Medulla oblongata (tissue), 1 donor: ENCODE results near the gene JAK1.
"Not testable (repeated sequence)": the region's sequence is repeated elsewhere in the genome, so short reads cannot be mapped to it uniquely, and the experiment has no call there.

Experiments used
- DNase-seq: peaks from one replicate; pipeline ENCODE4 v3.0.0-alpha.2; 2015; ENCODE audit errors: extremely low spot score

The JAK1 gene

DNA sequence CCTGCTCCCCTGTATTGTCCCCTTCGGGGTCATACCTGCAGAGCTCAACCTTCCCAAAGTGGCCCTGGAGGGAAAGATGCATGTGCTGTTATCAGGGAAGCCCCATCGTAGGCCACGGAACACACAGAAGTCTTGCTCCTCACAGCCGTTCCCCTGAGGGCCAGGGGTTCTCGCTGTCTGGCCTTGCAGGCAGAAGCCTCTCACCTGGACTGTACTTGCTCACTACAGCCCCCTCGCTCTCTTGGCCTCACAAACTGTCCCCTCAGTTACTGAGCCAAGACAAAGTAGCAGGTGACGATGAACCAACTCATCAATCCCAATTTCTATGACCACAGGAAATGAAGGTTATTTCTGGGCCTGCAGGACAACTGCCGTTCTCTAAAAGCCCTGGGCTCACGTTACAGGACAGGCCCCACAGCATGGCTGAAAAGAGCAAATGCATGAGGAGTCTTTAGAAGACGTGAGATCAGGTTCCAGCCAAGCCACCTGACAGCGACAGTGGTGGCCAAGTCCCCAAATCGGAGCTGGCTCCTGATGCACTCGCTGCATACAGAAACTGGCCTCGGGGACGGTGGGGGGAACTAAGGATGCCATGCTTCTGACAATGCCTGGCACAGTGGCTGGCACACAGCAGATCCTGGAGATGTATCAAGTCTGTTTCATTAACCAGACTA is 126.5 kb downstream of the JAK1 start:
- DNase-seq, result no peak

DNA sequence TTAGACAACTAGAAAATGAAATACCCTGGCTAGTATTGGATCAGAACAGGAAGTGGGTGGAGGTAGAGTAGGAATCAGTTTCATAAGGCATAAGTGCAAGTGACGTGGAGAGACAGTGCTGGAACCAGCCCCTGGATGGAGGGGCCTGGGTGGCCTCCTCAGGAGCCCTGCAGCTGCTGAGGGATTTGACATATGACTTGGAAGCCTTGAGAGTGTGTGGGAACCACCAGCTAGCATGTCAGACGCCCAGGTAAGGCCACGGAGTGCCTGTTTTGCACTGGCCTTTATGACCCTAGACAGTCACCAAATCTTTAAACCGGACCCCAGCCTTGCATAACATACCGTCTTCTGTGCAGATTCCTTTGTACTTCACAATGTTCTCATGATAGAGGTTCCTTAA is 127.1 kb downstream of the JAK1 start:
- DNase-seq, result no peak

DNA sequence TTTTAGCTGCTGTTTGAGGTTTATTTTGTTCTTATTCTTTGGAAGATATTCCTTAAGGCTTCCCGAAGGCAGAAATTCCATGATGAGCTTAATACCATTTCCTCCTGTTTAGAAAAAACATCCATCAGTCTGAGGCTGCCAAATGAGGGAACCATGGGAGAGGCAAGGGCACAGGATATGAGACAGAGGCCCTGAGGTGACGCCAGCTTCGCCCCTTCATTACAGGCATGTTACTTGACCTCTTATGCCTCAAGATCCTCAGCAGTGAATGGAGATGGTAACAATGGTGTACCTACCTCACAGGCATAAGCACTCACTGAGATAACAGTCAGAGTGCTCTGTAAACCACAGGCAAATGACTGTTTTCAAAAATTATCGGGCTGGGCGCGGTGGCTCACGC is 127.9 kb downstream of the JAK1 start:
- no peak for DNase-seq

DNA sequence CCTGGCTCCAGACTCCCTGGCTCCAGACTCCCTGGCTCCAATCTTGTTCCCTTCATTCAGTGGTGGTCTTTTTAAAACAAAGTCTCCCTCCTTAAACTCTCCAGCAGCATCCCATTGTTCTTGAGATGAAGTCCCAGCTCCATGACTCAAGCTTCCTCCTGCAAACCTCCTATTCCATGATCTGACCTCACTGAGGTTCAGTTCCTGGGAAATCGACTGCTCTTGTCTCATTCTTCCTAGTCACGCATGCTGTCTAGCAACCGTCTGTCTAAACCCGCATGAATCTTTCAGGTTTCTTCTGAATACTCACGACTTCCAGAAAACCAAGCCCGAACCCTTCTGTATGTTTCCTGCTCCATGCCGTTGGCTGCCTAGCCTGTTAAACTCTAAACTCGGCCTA is 129.5 kb downstream of the JAK1 start:
- DNase-seq, result no peak

DNA sequence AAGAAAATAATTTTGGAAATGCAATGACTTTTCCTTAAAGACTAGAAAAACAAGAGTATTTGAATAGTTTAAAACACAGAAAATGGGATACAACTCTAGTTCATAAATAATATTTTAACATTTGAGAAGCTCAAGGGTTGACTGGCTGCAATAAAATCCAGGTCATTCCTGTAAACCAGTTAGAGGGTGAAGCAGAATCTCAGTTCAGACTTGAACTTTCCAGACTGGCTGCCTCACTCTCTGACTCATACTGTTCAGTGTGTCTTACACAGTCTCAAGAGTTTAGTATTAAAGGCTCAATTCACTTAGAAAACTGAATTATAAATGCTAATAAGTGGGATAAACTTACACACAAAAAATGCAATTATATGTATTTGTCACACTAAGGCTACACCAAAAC is 131.6 kb downstream of the JAK1 start:
- DNase-seq, result no peak

DNA sequence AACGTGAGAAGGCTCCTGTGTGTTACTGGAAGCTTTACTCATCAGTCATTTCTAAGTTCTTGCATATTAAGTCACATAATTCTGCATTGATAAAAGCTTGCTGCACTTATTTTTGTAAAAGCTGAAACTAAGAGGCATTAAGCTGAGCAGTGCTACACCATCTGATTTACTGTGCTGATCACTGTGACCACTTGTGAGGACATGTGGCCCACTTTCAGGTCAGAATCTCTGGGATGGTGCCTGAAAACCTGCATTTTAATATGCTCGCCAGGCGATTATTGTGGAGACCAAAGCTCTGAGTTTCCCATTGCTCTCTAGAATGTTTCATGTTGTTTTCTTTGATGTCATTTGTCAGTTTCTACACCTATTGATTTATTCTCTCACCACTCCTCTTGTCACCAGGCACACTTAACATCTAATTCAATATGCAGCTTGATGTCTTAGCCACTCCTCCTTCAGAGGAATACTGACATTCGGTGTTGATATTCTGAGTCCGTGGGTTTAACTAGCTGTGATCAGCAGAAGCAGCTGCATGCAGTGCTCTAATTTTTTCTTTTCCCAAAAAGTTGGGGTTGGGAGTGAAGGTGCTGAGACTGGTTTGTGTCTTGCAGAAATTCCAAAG is 136.2 kb downstream of the JAK1 start:
- DNase-seq, result no peak

DNA sequence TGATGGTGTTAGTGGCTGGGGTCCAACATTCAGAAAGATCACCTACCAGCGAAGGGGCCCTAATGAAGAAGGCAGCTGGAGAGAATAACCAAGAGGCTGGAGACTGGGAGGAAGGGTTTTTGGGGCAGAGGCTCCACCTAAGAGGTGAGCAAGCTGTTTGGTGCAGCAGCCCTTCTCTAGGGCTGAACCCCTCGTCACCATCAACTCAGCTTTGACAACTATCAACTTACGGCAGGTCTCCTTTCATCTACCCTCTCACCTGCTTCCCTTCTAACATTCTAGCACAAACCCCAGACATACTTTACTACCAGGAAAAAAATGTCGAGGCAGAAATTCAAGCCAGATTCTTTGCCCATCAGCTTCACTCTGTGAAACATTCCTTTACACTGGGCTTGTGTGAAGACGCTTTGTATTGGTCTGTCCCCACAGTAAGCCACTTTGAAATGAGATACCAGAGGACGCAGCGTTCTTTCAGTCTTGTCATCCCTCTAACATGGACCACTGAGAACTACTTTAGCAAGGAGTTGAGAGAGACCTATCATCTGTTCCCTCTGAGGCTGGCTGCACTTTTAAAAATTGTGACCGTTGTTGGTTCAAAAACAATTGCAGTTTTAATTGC is 136.8 kb downstream of the JAK1 start:
- no peak for DNase-seq

DNA sequence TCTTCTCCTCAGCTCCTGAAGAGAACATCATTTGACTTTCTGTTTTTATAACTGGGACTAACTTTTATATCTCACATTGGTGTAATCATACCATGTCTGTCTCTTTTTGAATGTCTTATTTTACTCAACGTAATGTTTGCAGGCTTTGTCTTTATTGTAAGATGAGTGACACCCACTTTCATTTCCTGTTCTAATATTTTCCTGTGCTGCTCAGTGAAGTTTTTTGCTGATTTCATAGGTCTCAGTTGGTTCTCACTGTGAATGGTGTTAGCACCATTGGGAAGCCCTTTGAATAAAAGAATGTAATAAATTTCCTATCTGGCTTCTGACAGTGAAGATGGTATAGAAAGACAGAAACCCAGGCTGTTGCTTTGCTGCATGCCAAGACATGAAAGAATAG is 137.5 kb downstream of the JAK1 start:
- DNase-seq, result no peak

DNA sequence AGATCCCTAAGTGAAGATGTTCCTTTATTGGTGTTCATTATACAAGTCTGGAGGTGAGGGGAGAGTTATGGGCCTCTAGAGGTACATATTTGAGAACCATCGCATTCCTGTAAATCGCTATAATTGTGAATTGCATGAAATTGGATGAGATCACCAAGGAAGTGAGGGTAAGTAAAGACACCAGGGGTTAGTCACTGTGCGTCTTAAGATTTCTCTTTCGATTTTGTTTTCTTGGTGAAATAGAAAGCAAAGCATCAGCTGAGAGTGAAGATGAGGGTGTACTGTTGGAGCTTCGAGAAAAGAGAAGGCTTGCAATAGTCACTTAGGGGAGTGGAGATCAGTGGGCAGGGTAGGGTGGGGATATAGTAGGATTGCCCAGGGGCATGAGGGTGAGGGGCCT is 139.4 kb downstream of the JAK1 start:
- no peak for DNase-seq

DNA sequence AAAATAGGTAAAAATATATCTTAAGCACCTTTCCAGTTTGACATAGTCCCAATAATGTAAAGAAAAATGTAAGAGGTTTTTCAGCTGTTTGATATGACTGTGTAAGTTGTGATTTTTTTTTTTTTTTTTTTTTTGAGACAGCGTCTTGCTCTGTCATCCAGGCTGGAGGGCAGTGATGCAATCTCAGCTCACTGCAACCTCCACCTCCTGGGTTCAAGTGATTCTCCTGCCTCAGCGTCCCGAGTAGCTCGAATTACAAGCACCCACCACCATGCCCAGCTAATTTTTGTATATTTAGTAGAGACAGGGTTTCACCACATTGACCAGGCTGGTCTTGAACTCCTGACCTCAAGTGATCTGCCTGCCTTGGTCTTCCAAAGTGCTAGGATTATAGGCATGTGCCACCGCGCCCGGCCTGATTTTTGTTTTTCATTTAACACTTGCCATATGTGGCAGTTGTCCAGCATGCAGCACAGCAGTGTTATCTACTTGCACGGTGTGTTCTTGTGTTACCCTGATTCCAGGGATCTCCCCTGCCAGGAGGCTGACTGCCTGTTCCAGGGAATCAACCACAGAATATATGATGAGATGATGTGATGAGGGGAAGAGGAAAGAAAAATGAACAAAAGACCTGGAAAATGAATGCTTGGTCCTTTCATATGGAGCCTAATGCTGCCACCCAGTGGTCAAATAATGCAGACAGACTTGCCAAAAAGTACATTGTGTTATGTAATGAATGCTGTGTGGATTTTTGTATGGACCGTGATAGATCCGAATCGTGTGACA is 142.5 kb downstream of the JAK1 start:
- peak; percentile 93 for DNase-seq

DNA sequence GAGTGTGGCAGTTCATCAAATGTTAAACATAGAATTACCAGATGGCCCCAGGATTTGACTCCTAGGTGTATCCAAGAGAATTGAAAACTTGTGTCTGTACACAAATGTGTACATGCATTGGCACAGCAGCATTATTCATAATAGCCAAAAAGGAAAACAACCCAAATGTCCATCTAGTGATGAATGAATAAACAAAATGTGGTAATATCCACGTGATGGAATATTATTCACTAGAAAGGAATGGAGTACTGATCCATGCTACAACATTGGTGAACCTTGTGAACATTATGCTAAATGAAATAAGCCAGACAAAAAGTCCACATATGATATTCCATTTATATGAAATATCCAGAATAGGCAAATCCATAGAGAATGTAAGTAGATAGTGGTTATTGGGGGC is 143.7 kb downstream of the JAK1 start:
- no peak for DNase-seq

DNA sequence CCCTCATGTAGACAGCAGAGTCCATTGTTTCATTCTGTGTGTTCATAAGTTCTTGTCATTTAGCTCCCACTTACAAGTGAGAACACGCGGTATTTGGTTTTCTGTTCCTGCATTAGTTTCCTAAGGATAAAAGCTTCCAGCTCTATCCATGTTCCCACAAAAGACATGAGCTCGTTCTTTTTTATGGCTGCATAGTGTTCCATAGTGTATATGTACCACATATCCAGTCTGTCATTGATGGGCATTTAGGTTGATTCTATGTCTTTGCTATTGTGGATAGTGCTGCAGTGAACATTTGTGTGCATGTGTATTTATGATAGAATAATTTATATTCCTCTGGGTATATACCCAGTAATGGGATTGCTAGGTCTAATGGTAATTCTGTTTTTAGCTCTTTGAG is 145.8 kb downstream of the JAK1 start:
- DNase-seq, result not testable (repeated sequence)

DNA sequence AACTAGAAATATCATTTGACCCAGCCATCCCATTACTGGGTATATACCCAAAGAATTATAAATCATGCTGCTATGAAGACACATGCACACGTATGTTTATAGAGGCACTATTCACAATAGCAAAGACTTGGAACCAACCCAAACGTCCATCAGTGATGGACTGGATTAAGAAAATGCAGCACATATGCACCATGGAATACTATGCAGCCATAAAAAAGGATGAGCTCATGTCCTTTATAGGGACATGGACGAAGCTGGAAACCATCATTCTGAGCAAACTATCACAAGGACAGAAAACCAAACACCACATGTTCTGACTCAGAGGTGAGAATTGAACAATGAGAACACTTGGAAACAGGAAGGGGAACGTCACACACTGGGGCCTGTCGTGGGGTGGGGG is 149.0 kb downstream of the JAK1 start:
- not testable (repeated sequence) for DNase-seq

DNA sequence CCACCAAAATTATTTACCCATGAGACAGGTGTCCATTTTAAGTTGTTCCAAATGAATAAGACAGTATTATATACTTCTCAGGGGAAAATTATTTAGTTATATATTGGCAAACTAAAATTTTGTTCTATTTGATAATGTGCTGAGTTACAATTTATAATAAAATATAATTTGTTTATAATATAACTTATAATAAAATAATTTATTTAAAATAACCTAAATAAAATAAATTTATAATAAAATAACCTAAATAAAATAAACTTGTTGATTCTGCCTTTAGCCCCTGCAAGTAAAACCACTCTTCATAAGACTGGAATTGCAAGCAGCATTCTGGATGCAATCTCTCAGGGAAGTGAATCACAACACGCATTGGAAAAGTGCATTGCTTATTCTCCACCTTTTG is 151.9 kb downstream of the JAK1 start:
- no peak for DNase-seq

DNA sequence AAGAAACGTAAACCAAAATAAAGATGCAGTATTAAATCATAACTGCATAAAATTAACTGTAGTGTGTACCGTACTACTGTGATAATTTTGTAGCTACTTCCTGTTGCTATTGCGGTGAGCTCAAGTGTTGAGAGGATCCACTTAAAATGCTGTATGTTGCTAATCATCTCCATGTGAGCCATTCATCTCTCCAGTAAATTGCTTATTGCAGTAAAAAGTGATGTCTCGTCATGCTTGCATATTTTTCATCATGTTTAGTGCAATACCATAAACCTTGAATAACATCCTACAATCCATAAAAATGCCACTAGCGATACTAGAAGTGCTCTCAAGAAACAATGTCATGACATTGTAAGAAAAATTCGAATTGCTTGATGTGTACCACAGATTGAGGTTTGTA is 155.2 kb downstream of the JAK1 start:
- DNase-seq, result no peak

DNA sequence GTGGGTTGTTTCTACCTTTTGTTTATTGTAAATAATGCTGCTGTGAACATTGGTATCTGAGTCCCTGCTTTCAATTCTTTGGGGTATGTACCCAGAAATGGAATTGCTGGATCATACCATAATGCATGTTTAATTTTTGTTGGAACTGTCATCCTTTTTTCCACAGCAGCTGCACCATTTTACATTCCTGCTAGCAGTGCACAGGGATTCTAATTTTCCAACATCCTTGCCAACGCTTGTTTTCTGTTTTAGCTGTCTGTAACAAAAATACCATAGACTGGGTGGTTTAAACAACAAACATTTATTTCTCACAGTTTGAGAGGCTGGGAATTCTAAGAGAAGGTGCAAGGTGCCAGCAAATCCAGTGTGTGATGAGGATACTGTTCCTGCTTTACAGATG is 156.3 kb downstream of the JAK1 start:
- DNase-seq, result no peak

DNA sequence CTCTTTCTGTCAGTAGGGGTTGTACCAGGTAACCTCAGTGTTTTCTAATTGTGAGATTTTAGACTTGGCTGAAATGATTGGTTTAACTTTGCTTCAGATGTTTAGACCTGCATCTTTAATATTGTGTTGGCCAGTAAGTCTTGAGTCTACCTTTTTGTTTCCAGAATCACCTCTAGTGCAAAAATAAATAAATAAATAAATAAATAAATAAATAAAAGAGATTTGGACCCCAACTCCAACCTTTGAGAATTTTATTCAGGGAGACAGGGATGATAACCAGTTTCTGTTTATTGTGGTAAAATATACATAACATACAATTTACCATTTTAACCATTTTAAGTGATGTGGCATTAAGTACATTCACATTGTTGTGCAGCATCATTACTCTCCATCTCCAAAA is 157.0 kb downstream of the JAK1 start:
- no peak for DNase-seq

DNA sequence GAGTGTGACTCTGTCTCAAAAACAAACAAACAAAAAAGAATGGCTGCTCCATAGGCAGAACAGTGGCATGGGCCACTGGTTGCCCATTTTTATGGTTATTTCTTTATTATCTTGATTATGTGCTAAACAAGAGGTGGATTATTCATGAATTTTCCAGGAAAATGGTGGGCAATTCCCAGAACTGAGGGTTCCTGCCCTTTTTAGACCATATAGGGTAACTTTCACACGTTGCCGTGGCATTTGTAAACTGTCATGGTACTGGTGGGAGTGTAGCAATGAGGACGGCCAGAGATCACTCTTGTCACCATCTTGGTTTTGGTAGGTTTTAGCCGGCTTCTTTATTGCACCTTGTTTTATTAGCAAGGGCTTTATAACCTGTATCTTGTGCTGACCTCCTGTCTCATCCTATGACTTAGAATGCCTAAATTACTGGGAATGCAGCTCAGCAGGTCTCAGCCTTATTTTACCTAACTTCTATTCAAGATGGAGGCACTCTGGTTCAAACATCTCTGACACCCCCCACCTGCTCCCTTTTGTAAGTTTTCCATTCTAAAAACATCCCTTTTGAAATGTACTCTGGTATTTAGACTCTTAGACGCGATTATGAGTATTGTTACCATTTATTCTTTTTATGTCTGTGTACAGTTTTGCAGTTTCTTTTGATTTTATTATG is 164.4 kb downstream of the JAK1 start:
- DNase-seq, result no peak

DNA sequence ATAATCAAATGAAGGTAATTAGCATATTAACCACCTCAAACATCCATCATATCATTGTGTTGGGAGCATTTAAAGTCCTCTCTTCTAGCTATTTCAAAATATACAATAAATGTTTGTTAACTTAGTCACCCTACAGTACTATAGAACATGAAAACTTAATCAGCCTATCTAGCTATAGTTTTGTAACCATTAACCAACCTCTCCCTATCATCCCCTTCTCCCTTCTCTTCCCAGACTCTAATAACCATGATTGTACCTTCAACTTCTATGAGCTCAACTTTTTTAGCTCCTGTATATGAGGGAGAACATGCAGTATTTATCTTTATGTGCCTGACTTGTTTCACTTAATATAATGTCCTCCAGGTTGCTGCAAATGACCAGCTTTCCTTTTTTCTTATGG is 167.5 kb downstream of the JAK1 start:
- no peak for DNase-seq

DNA sequence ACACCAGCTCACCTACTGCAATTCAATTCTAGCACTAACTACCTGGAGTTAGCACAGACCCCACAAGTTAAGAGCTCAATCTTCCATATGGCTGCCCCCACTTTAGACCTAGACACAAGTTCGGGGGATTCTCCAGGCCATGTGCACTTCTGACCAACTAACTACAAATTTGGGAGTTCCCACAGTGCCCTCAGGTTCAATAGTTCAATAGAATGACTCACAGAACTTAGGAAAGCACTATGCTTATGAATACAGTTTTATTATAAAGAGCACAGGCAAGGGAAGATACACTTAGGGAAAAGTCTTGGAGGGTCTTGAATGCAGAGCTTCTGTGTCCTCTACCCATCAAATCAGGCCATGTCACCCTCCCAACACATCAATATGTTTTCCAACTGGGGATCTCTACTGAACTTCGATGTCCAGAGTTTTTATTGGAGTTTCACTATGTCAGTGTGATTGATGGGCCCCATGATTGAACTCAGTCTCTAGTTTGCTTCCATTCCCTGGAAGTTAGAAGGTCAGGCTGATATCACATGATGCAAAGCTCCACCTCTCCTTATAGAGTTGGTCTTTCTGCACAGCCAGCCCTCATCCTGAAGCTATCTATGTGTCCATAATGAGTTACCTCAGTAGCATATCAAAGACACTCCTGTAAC is 175.4 kb downstream of the JAK1 start:
- no peak for DNase-seq
